T-helper 17 cell (primary cell): ENCODE results near the gene FKBP14. TPM values are rescaled to one million over a fixed set of nuclear protein-coding genes. Genes with fewer than 3 reads are reported as not detected.

ENCODE experiments used
- total RNA-seq, 4 donors: library from RNA in 2 of 4; stranded (reverse) in 2 of 4; gene quantifications; one replicate each; pipeline ENCODE4 v1.2.3 and lab custom pipeline; 2022 to 2026

The FKBP14 gene
- total RNA-seq, 2 donors from 2014 or later = 5.1 to 7.4 TPM

Other genes starting within 250 kb of the FKBP14 start
- gene WIPF3, start 220.2 kb downstream of the FKBP14 start, total RNA-seq = under 1 TPM in 1 of 2 donors, not detected in 1; 0.08 TPM
- 1 to 10 TPM; 5.7 to 6.1 TPM for gene SCRN1, start 36.9 kb downstream of the FKBP14 start, total RNA-seq
- gene PLEKHA8, start 1.7 kb upstream of the FKBP14 start, total RNA-seq = 1 to 10 TPM; 5.9 to 7.6 TPM
- gene MTURN, start 108.3 kb upstream of the FKBP14 start, total RNA-seq = 10 to 100 TPM; 25.1 to 91.0 TPM